OCI-LY7 (cell line): Measurements from ENCODE around the gene OR2T27. TPM values are rescaled to one million over a fixed set of nuclear protein-coding genes. Genes with fewer than 3 reads are reported as not detected.

Experiments
- BruUV-seq: library from RNA; stranded (reverse); fragments of 400-500 nt; replicated peaks from 2 replicates; lab custom pipeline; 2021; lab: Mats Ljungman, UMichigan
- CTCF ChIA-PET: fragments of 300-600 bp; sonication (Branson Sonifier 250); formaldehyde crosslinking; loops from one replicate; lab custom pipeline; 2022; ENCODE audit warnings: antibody characterized with exemption; ENCODE audit not compliant: unreplicated experiment; lab: Charles Lee
- POLR2A ChIA-PET: fragments of 300-600 bp; sonication (Branson Sonifier 250); formaldehyde crosslinking; loops from one replicate; lab custom pipeline; 2022; ENCODE audit warnings: antibody characterized with exemption; lab: Charles Lee
- DNase-seq: peaks from one replicate; pipeline ENCODE4 v3.0.0-alpha.2; 2015; ENCODE audit warnings: low spot score
- H2AFZ ChIP-seq: fragments of 200-600 bp; sonication (generic), shearing (Covaris generic); 2 replicates; pipeline ENCODE4 v1.6.1; 2014; ENCODE audit warnings: mild to moderate bottlenecking, antibody characterized with exemption, low read length, moderate library complexity
- H3K27ac ChIP-seq: fragments of 200-600 bp; sonication (generic); 2 replicates; pipeline ENCODE4 v1.5.1; 2014; ENCODE audit warnings: mixed run types, low read depth, mild to moderate bottlenecking, moderate library complexity, low read length, inconsistent platforms; ENCODE audit not compliant: poor library complexity, severe bottlenecking
- H3K36me3 ChIP-seq: fragments of 200-600 bp; sonication (generic); 2 replicates; pipeline ENCODE4 v1.6.1; 2014; ENCODE audit warnings: mild to moderate bottlenecking, antibody characterized with exemption, low read length, moderate library complexity, mixed read lengths; ENCODE audit not compliant: insufficient read depth
- H3K4me1 ChIP-seq: fragments of 200-600 bp; sonication (generic); 2 replicates; pipeline ENCODE4 v1.5.1; 2014; ENCODE audit warnings: mild to moderate bottlenecking, low read length; ENCODE audit not compliant: insufficient read depth, poor library complexity, severe bottlenecking
- H3K4me2 ChIP-seq: fragments of 200-600 bp; sonication (generic); 2 replicates; pipeline ENCODE4 v1.6.1; 2014; ENCODE audit warnings: mild to moderate bottlenecking, low read length
- H3K4me3 ChIP-seq: fragments of 200-600 bp; sonication (generic); 2 replicates; pipeline ENCODE4 v1.5.1; 2014; ENCODE audit warnings: mild to moderate bottlenecking, low read depth, low read length; ENCODE audit not compliant: poor library complexity, severe bottlenecking
- H3K79me2 ChIP-seq: fragments of 200-600 bp; sonication (generic); 2 replicates; pipeline ENCODE4 v1.6.1; 2016; ENCODE audit warnings: low read depth, mild to moderate bottlenecking, low read length, moderate library complexity, mixed read lengths; ENCODE audit not compliant: insufficient read depth
- H3K9me2 ChIP-seq: fragments of 200-600 bp; sonication (generic); 2 replicates; pipeline ENCODE4 v1.6.1; 2016; ENCODE audit warnings: mild to moderate bottlenecking, low read length, mixed read lengths; ENCODE audit not compliant: insufficient read depth
- H3K9me3 ChIP-seq: fragments of 200-600 bp; sonication (generic); 2 replicates; pipeline ENCODE4 v1.6.1; 2014; ENCODE audit warnings: mild to moderate bottlenecking, mixed run types, low read length, mixed read lengths
- H4K20me1 ChIP-seq: fragments of 200-600 bp; sonication (generic); 2 replicates; pipeline ENCODE4 v1.6.1; 2014; ENCODE audit warnings: mild to moderate bottlenecking, antibody characterized with exemption, low read length, moderate library complexity, mixed read lengths; ENCODE audit not compliant: insufficient read depth
- CTCF ChIP-seq: fragments of 200-600 bp; sonication (generic); conservative IDR thresholded peaks from 2 replicates; pipeline ENCODE4 v1.5.1; 2014; ENCODE audit warnings: mild to moderate bottlenecking, antibody characterized with exemption, low read length, moderate library complexity, mixed read lengths
- EZH2phosphoT487 ChIP-seq: fragments of 200-600 bp; sonication (generic); IDR thresholded peaks from 2 replicates; pipeline ENCODE4 v1.6.1; 2018; ENCODE audit warnings: low read depth, borderline replicate concordance, mild to moderate bottlenecking, mixed run types, antibody characterized with exemption, low read length, moderate library complexity, mixed read lengths
- intact Hi-C: fragments of 100-400 bp; cut with micrococcal nuclease; formaldehyde crosslinking; loops from one replicate; pipeline ENCODE4 v1.10.0; 2022; ENCODE audit not compliant: unreplicated experiment
- total RNA-seq, 2 experiments: library from RNA; depleted of rRNA in 1 of 2; stranded (reverse); fragments of >200 nt in 1 of 2; shearing (Covaris generic) in 1 of 2; gene quantifications; 2 replicates each; pipeline ENCODE4 v1.2.3, GENCODE V29; 2014 to 2022

Gene OR2T27
- total RNA-seq, 2 experiments from 2014 or later, result not detected

DNA sequence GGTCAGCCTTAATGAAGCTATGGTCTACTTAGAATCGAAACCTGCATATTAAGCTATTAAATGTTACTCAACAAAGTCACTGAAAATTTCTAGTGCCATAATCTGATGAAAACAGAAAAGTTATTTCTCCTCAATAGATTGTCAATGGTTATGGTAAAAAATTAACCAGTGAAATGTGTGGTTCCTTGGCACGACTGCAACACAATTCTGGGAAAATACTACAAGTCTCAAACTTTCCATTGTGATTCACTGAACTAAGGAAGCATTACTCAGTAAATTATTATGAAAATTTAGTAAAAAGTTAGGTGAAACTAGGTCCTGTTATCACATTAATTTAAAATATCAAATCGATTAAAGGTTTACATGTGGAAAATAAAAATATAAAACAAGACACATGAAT is 45.0 kb downstream of the OR2T27 start:
- DNase-seq, result no peak
- Histone ChIP-seq H3K9me2 (no peaks in the 10 kb centered on the region), H3K9me3 (no peaks in the 10 kb centered on the region), H2AFZ (no peak overlapping the region), H3K79me2 (no peaks in the 10 kb centered on the region), H4K20me1 (no peaks in the 10 kb centered on the region), H3K4me3 (no peak overlapping the region), H3K4me1 (no peaks in the 10 kb centered on the region), H3K36me3 (no peaks in the 10 kb centered on the region), H3K27ac (no peak overlapping the region), H3K4me2 (no peak overlapping the region)
- POLR2A ChIA-PET, result no interaction called here
- no TSS peak for BruUV-seq
- CTCF ChIA-PET, result no interaction called here
- no peak for TF ChIP-seq CTCF
- TF ChIP-seq EZH2phosphoT487, result no peak
- intact Hi-C loops, result no loop called here

Other genes starting within 250 kb of the OR2T27 start
- not detected in 2 replicates for gene OR2T2, start 209.9 kb downstream of the OR2T27 start, total RNA-seq (2014; rRNA removed; shearing (Covaris generic))
- gene OR2T2, start 209.9 kb downstream of the OR2T27 start, total RNA-seq (2022), result not detected in 2 replicates
- not detected in 2 replicates for gene OR2T3, start 182.2 kb downstream of the OR2T27 start, total RNA-seq (2014; rRNA removed; shearing (Covaris generic))
- not detected in 2 replicates for gene OR2T3, start 182.2 kb downstream of the OR2T27 start, total RNA-seq (2022)
- gene OR2T5, start 166.9 kb downstream of the OR2T27 start, total RNA-seq (2014; rRNA removed; shearing (Covaris generic)), result not detected in 2 replicates
- gene OR2T5, start 166.9 kb downstream of the OR2T27 start, total RNA-seq (2022), result not detected in 2 replicates
- gene OR2G6, start 147.5 kb downstream of the OR2T27 start, total RNA-seq (2014; rRNA removed; shearing (Covaris generic)), result not detected in 2 replicates
- gene OR2G6, start 147.5 kb downstream of the OR2T27 start, total RNA-seq (2022), result not detected in 2 replicates
- not detected in 2 replicates for gene OR2T29, start 92.8 kb downstream of the OR2T27 start, total RNA-seq (2014; rRNA removed; shearing (Covaris generic))
- not detected in 2 replicates for gene OR2T29, start 92.8 kb downstream of the OR2T27 start, total RNA-seq (2022)
- gene OR2T34, start 80.8 kb downstream of the OR2T27 start, total RNA-seq (2014; rRNA removed; shearing (Covaris generic)), result not detected in 2 replicates
- gene OR2T34, start 80.8 kb downstream of the OR2T27 start, total RNA-seq (2022), result not detected in 2 replicates
- not detected in 2 replicates for gene OR2T10, start 57.8 kb downstream of the OR2T27 start, total RNA-seq (2014; rRNA removed; shearing (Covaris generic))
- not detected in 2 replicates for gene OR2T10, start 57.8 kb downstream of the OR2T27 start, total RNA-seq (2022)
- gene OR2T11, start 20.4 kb downstream of the OR2T27 start, total RNA-seq (2014; rRNA removed; shearing (Covaris generic)), result not detected in 2 replicates
- 0.13 TPM in 1 of 2 replicates, not detected in the other for gene OR2T11, start 20.4 kb downstream of the OR2T27 start, total RNA-seq (2022)
- gene OR2T35, start 10.2 kb downstream of the OR2T27 start, total RNA-seq (2014; rRNA removed; shearing (Covaris generic)), result not detected in 2 replicates
- not detected in 2 replicates for gene OR2T35, start 10.2 kb downstream of the OR2T27 start, total RNA-seq (2022)
- not detected in 2 replicates for gene OR14I1, start 47.2 kb upstream of the OR2T27 start, total RNA-seq (2014; rRNA removed; shearing (Covaris generic))
- not detected in 2 replicates for gene OR14I1, start 47.2 kb upstream of the OR2T27 start, total RNA-seq (2022)
- gene LYPD8, start 100.2 kb upstream of the OR2T27 start, total RNA-seq (2014; rRNA removed; shearing (Covaris generic)), result not detected in 2 replicates
- not detected in 2 replicates for gene LYPD8, start 100.2 kb upstream of the OR2T27 start, total RNA-seq (2022)
- gene SH3BP5L, start 170.4 kb upstream of the OR2T27 start, total RNA-seq (2014; rRNA removed; shearing (Covaris generic)), result 14.5 and 16.9 TPM in 2 replicates
- 21.8 and 24.5 TPM in 2 replicates for gene SH3BP5L, start 170.4 kb upstream of the OR2T27 start, total RNA-seq (2022)
- 45.7 and 56.1 TPM in 2 replicates for gene ZNF672, start 182.7 kb upstream of the OR2T27 start, total RNA-seq (2014; rRNA removed; shearing (Covaris generic))
- 50.0 and 52.7 TPM in 2 replicates for gene ZNF672, start 182.7 kb upstream of the OR2T27 start, total RNA-seq (2022)
- gene ZNF692, start 203.6 kb upstream of the OR2T27 start, total RNA-seq (2014; rRNA removed; shearing (Covaris generic)), result 49.7 and 65.0 TPM in 2 replicates
- gene ZNF692, start 203.6 kb upstream of the OR2T27 start, total RNA-seq (2022), result 66.2 and 67.4 TPM in 2 replicates